ENCODE data around the gene FNDC1.
"Not testable (repeated sequence)": the region's sequence is repeated elsewhere in the genome, so short reads cannot be mapped to it uniquely, and the experiment has no call there.

Gene FNDC1

DNA sequence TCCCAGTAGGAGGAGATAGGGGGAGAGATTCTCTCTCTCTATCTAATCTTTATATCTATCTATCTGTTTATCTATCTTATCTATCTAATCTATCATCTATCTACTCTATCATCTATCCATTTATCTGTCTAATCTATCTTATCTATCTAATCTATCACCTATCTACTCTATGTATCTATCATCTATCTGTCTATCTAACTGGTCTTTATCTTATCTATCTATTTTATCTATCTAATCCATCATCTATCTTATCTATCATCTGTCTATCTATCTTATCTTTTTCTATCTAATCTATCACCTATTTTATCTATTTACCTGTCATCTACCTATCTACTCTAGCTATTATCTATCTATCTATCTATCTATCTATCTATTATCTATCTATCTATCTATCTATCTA, 109.4 kb downstream of the FNDC1 start:
- no peaks in the 10 kb centered on the region for H3K36me3 ChIP-seq
- no peak overlapping the region for H3K4me3 ChIP-seq (ENCODE audit: low read depth in 1 of 2, low read length in 1 of 2)
- no peaks in the 10 kb centered on the region for H3K27me3 ChIP-seq
- no peaks in the 10 kb centered on the region for H3K9me3 ChIP-seq
- H3K4me1 ChIP-seq (ENCODE audit: control insufficient read depth in 1 of 2, insufficient read depth in 1 of 2, low read depth in 1 of 2, low read length in 1 of 2): no peaks in the 10 kb centered on the region
- TF ChIP-seq, protein P1, sequence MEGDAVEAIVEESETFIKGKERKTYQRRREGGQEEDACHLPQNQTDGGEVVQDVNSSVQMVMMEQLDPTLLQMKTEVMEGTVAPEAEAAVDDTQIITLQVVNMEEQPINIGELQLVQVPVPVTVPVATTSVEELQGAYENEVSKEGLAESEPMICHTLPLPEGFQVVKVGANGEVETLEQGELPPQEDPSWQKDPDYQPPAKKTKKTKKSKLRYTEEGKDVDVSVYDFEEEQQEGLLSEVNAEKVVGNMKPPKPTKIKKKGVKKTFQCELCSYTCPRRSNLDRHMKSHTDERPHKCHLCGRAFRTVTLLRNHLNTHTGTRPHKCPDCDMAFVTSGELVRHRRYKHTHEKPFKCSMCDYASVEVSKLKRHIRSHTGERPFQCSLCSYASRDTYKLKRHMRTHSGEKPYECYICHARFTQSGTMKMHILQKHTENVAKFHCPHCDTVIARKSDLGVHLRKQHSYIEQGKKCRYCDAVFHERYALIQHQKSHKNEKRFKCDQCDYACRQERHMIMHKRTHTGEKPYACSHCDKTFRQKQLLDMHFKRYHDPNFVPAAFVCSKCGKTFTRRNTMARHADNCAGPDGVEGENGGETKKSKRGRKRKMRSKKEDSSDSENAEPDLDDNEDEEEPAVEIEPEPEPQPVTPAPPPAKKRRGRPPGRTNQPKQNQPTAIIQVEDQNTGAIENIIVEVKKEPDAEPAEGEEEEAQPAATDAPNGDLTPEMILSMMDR (IDR thresholded peaks at IDR 0.05): no peak
- no peak overlapping the region for H3K27ac ChIP-seq

DNA sequence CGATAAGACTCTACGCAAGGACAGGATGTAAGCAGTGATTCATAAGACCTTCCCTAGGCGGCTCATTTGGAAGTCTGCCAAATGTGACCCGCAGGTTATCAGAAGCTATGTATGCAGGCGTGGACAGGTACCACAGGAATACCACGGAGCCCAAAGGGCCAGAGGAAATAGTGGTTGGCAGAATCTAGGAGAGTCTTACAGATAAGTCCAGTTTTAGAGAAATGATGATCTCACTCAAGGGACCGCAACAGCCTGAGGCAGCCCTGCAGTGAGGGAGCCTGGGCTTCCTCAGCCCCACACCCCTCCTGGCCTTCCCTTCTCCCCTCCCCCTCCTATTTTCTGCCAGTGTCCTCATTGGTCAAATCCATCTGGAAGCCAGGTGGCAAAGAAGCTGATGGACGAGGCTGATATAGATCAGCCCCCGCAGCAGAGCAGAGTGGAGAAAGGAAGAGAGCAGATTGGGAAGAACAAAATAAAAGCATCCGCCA, 110.6 kb downstream of the FNDC1 start:
- Histone ChIP-seq H3K9me3 (no peaks in the 10 kb centered on the region), H3K27me3 (no peaks in the 10 kb centered on the region), H3K4me3 (ENCODE audit: low read depth in 1 of 2, low read length in 1 of 2) (no peak overlapping the region), H3K27ac (no peak overlapping the region), H3K4me1 (ENCODE audit: control insufficient read depth in 1 of 2, insufficient read depth in 1 of 2, low read depth in 1 of 2, low read length in 1 of 2) (no peaks in the 10 kb centered on the region), H3K36me3 (no peaks in the 10 kb centered on the region)
- TF ChIP-seq, protein P1 (IDR thresholded peaks at IDR 0.05): no peak

DNA sequence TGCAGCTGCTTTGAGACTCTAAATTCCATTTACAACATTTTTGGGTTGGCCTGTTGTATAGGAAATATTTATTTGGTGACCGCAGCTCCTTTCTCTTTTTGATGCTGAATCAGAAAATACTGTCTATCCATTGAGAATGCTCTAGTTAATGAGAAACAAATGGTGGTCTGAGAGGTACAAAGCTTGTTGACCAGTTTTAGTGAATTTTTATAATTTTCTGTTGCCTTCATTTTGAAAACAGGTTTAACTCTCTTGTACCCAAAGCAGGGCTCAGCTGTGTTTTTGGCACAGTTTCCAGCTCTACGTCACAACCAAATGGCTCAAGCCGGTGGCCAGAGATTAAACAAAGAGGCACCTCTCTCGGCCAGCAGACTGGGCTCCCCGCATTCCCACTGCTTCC, 113.2 kb downstream of the FNDC1 start:
- Histone ChIP-seq H3K27me3 (no peaks in the 10 kb centered on the region), H3K4me3 (ENCODE audit: low read depth in 1 of 2, low read length in 1 of 2) (no peak overlapping the region), H3K36me3 (no peaks in the 10 kb centered on the region), H3K27ac (no peak overlapping the region), H3K4me1 (ENCODE audit: control insufficient read depth in 1 of 2, insufficient read depth in 1 of 2, low read depth in 1 of 2, low read length in 1 of 2) (no peaks in the 10 kb centered on the region), H3K9me3 (no peaks in the 10 kb centered on the region)
- TF ChIP-seq, protein P1 (IDR thresholded peaks at IDR 0.05): no peak

DNA sequence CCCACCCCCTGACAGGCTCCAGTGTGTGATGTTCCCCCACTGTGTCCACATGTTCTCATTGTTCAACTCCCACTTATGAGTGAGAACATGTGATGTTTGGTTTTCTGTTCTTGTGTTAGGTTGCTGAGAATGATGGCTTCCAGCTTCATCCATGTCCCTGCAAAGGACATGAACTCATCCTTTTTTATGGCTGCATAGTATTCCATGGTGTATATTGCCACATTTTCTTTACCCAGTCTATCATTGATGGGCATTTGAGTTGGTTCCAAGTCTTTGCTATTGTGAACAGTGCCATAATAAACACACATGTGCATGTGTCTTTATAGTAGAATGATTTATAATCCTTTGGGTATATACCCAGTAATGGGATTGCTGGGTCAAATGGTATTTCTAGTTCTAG, 115.5 kb downstream of the FNDC1 start:
- H3K4me1 ChIP-seq (ENCODE audit: control insufficient read depth in 1 of 2, insufficient read depth in 1 of 2, low read depth in 1 of 2, low read length in 1 of 2); H3K27ac ChIP-seq; H3K9me3 ChIP-seq; H3K4me3 ChIP-seq (ENCODE audit: low read depth in 1 of 2, low read length in 1 of 2); H3K36me3 ChIP-seq; H3K27me3 ChIP-seq: not testable (repeated sequence)

DNA sequence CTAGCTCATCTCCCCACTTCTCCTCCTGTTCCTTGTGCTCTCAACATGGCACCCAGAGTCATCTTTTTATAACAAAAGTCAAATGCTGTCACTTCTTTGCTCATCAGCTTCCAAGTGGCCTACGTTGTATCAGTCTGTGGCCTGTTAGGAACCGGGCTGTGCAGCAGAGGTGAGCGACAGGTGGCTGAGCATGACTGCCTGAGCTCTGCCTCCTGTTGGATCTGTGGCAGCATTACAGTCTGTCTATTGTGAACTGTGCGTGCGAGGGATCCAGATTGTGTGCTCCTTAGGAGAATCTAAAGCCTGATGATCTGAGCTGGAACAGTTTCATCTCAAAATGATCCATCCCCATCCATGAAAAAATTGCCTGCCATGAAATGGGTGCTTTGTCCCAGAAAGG, 129.6 kb downstream of the FNDC1 start:
- no peak overlapping the region for H3K4me3 ChIP-seq (ENCODE audit: low read depth in 1 of 2, low read length in 1 of 2)
- peaks cover 15% of the 10 kb centered on the region for H3K27me3 ChIP-seq
- no peaks in the 10 kb centered on the region for H3K36me3 ChIP-seq
- no peaks in the 10 kb centered on the region for H3K9me3 ChIP-seq
- no peaks in the 10 kb centered on the region for H3K4me1 ChIP-seq (ENCODE audit: control insufficient read depth in 1 of 2, insufficient read depth in 1 of 2, low read depth in 1 of 2, low read length in 1 of 2)
- TF ChIP-seq, protein P1 (IDR thresholded peaks at IDR 0.05): no peak
- H3K27ac ChIP-seq: no peak overlapping the region

DNA sequence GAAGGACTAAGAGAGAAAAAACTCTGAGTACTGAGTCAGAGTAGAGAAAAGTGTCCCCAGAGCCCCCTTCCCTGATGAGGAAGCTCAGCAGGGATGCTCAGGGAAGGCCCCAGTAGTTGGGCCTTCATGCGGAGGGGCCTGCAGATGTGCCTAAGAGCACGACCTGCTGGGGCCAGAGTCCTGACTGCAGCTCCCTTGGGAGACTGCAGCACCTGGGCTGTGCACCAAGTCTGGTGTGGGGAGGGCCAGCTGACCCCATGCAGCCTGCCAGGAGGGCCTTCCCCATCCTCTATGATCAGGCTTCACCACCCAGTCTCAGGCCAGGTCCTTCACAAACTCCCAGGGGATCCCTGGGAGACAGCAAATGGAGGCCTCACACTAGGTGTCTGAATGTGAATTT, 130.4 kb downstream of the FNDC1 start:
- Histone ChIP-seq H3K27me3 (peaks cover 14% of the 10 kb centered on the region), H3K27ac (no peak overlapping the region)
- TF ChIP-seq, protein P1 (IDR thresholded peaks at IDR 0.05): no peak

More for the DNA sequence above, 130.4 kb downstream of the FNDC1 start:
- Histone ChIP-seq H3K4me3 (ENCODE audit: low read depth in 1 of 2, low read length in 1 of 2) (no peak overlapping the region), H3K9me3 (no peaks in the 10 kb centered on the region), H3K36me3 (no peaks in the 10 kb centered on the region), H3K4me1 (ENCODE audit: control insufficient read depth in 1 of 2, insufficient read depth in 1 of 2, low read depth in 1 of 2, low read length in 1 of 2) (no peaks in the 10 kb centered on the region)
